WTC11 (cell line): ENCODE data around the gene SNX9.

Experiments
- NR2C2 ChIP-seq: sonication (generic); formaldehyde crosslinking; IDR thresholded peaks from 2 replicates; pipeline ENCODE4 v1.8.0; 2022; ENCODE audit warnings: mild to moderate bottlenecking, missing genetic modification reagents
- TF ChIP-seq, protein P1 (sequence below): fragments of 200-600 bp; IDR thresholded peaks from 2 replicates; pipeline ENCODE4 v1.8.0; 2022; ENCODE audit warnings: antibody characterized with exemption

DNA sequence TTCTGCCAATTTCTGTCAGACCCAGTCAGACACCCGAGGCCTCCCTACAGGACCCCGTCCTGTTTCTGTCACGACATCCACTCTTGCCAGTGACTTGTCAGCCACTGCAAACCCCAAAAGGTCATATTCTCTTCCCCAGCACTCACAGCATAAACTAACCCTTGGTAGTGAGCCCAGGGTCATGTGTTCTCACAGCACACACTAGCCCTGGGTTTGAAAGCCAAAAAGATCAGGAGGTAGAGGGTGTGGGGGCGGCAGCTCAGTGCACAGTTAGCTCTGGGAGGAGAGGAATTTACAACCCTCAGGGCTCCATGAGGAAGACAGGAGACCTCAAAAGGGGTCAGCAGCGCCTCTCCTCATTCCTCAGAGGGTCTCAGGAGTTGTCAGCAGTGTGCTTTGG, 9.9 kb upstream of the SNX9 start:
- TF ChIP-seq, protein P1, sequence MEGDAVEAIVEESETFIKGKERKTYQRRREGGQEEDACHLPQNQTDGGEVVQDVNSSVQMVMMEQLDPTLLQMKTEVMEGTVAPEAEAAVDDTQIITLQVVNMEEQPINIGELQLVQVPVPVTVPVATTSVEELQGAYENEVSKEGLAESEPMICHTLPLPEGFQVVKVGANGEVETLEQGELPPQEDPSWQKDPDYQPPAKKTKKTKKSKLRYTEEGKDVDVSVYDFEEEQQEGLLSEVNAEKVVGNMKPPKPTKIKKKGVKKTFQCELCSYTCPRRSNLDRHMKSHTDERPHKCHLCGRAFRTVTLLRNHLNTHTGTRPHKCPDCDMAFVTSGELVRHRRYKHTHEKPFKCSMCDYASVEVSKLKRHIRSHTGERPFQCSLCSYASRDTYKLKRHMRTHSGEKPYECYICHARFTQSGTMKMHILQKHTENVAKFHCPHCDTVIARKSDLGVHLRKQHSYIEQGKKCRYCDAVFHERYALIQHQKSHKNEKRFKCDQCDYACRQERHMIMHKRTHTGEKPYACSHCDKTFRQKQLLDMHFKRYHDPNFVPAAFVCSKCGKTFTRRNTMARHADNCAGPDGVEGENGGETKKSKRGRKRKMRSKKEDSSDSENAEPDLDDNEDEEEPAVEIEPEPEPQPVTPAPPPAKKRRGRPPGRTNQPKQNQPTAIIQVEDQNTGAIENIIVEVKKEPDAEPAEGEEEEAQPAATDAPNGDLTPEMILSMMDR, result no peak
- no peak for TF ChIP-seq NR2C2 (CRISPR knock-in tag)
